Skeletal muscle satellite cell (primary cell): Measurements from ENCODE around the gene AUTS2.

Source experiments
- H3K27me3 ChIP-seq: 2 replicates; pipeline ENCODE4 v1.7.0; 2013; ENCODE audit warnings: low read length; ENCODE audit not compliant: control insufficient read depth, insufficient read depth
- H3K36me3 ChIP-seq: 2 replicates; pipeline ENCODE4 v1.7.0; 2013; ENCODE audit warnings: mild to moderate bottlenecking, control low read depth, low read length; ENCODE audit not compliant: insufficient read depth
- H3K4me1 ChIP-seq: 2 replicates; pipeline ENCODE4 v1.7.0; 2013; ENCODE audit warnings: low read length; ENCODE audit not compliant: control insufficient read depth, insufficient read depth
- H3K4me2 ChIP-seq: 2 replicates; pipeline ENCODE4 v1.7.0; 2013; ENCODE audit warnings: mild to moderate bottlenecking, low read length
- H3K4me3 ChIP-seq: 2 replicates; pipeline ENCODE4 v1.7.0; 2013; ENCODE audit warnings: low read length
- H3K9ac ChIP-seq: 2 replicates; pipeline ENCODE4 v1.7.0; 2013; ENCODE audit warnings: mild to moderate bottlenecking, low read depth, low read length, moderate library complexity
- H3K9me3 ChIP-seq: replicated peaks from 2 replicates; pipeline ENCODE4 v1.7.0; 2013; ENCODE audit warnings: mild to moderate bottlenecking, control low read depth, low read length

Gene AUTS2

GRCh38 chr7:70336536-70336935, 738.3 kb downstream of the AUTS2 start:
- no peak overlapping the region for H3K9ac ChIP-seq
- H3K27me3 ChIP-seq = no peaks in the 10 kb centered on the region
- H3K9me3 ChIP-seq = no peaks in the 10 kb centered on the region
- no peaks in the 10 kb centered on the region for H3K36me3 ChIP-seq
- H3K4me3 ChIP-seq = no peak overlapping the region
- H3K4me2 ChIP-seq = no peak overlapping the region
- no peaks in the 10 kb centered on the region for H3K4me1 ChIP-seq

GRCh38 chr7:70338015-70338414, 739.7 kb downstream of the AUTS2 start:
- no peaks in the 10 kb centered on the region for H3K4me1 ChIP-seq
- H3K27me3 ChIP-seq = no peaks in the 10 kb centered on the region
- H3K9me3 ChIP-seq = no peaks in the 10 kb centered on the region
- no peak overlapping the region for H3K4me2 ChIP-seq
- no peak overlapping the region for H3K9ac ChIP-seq
- no peaks in the 10 kb centered on the region for H3K36me3 ChIP-seq
- H3K4me3 ChIP-seq = no peak overlapping the region

- Histone ChIP-seq H3K4me3 (no peak overlapping the region), H3K4me1 (no peaks in the 10 kb centered on the region), H3K36me3 (no peaks in the 10 kb centered on the region), H3K4me2 (no peak overlapping the region), H3K27me3 (no peaks in the 10 kb centered on the region), H3K9me3 (no peaks in the 10 kb centered on the region), H3K9ac (no peak overlapping the region)
These were observed 742.0 kb downstream of the AUTS2 start for GRCh38 chr7:70340236-70340635.

- no peaks in the 10 kb centered on the region for H3K27me3 ChIP-seq
- no peaks in the 10 kb centered on the region for H3K36me3 ChIP-seq
- H3K9ac ChIP-seq = no peak overlapping the region
- H3K9me3 ChIP-seq = no peaks in the 10 kb centered on the region
- H3K4me2 ChIP-seq = no peak overlapping the region
- no peaks in the 10 kb centered on the region for H3K4me1 ChIP-seq
- no peak overlapping the region for H3K4me3 ChIP-seq
These were observed 743.2 kb downstream of the AUTS2 start for GRCh38 chr7:70341446-70341845.

GRCh38 chr7:70343519-70343918, 745.2 kb downstream of the AUTS2 start:
- Histone ChIP-seq H3K36me3 (no peaks in the 10 kb centered on the region), H3K4me3 (no peak overlapping the region)

GRCh38 chr7:70344726-70345125, 746.5 kb downstream of the AUTS2 start:
- no peaks in the 10 kb centered on the region for H3K4me1 ChIP-seq
- no peak overlapping the region for H3K9ac ChIP-seq
- no peak overlapping the region for H3K4me3 ChIP-seq
- H3K9me3 ChIP-seq = no peaks in the 10 kb centered on the region
- H3K36me3 ChIP-seq = no peaks in the 10 kb centered on the region
- no peak overlapping the region for H3K4me2 ChIP-seq
- no peaks in the 10 kb centered on the region for H3K27me3 ChIP-seq

More at GRCh38 chr7:70343519-70343918, 745.2 kb downstream of the AUTS2 start:
- Histone ChIP-seq H3K27me3 (no peaks in the 10 kb centered on the region), H3K9ac (no peak overlapping the region), H3K4me2 (no peak overlapping the region), H3K9me3 (no peaks in the 10 kb centered on the region), H3K4me1 (no peaks in the 10 kb centered on the region)

GRCh38 chr7:70346844-70347462, 748.7 kb downstream of the AUTS2 start:
- Histone ChIP-seq H3K27me3 (no peaks in the 10 kb centered on the region), H3K9ac (no peak overlapping the region), H3K4me1 (no peaks in the 10 kb centered on the region), H3K9me3 (no peaks in the 10 kb centered on the region), H3K4me3 (no peak overlapping the region), H3K36me3 (no peaks in the 10 kb centered on the region), H3K4me2 (no peak overlapping the region)

GRCh38 chr7:70347463-70348254, 749.4 kb downstream of the AUTS2 start:
- H3K9me3 ChIP-seq = no peaks in the 10 kb centered on the region
- H3K4me3 ChIP-seq = no peak overlapping the region
- no peaks in the 10 kb centered on the region for H3K4me1 ChIP-seq

GRCh38 chr7:70349031-70349430, 750.8 kb downstream of the AUTS2 start:
- Histone ChIP-seq H3K4me3 (no peak overlapping the region), H3K27me3 (no peaks in the 10 kb centered on the region), H3K4me2 (no peak overlapping the region), H3K9ac (no peak overlapping the region), H3K9me3 (no peaks in the 10 kb centered on the region), H3K36me3 (no peaks in the 10 kb centered on the region), H3K4me1 (no peaks in the 10 kb centered on the region)

More at GRCh38 chr7:70347463-70348254, 749.4 kb downstream of the AUTS2 start:
- Histone ChIP-seq H3K27me3 (no peaks in the 10 kb centered on the region), H3K36me3 (no peaks in the 10 kb centered on the region), H3K4me2 (no peak overlapping the region), H3K9ac (no peak overlapping the region)

- Histone ChIP-seq H3K4me2 (no peak overlapping the region), H3K36me3 (no peaks in the 10 kb centered on the region), H3K4me1 (no peaks in the 10 kb centered on the region), H3K4me3 (no peak overlapping the region), H3K9ac (no peak overlapping the region), H3K27me3 (no peaks in the 10 kb centered on the region), H3K9me3 (no peaks in the 10 kb centered on the region)
These were observed 751.5 kb downstream of the AUTS2 start for GRCh38 chr7:70349819-70350218.

GRCh38 chr7:70352088-70352487, 753.8 kb downstream of the AUTS2 start:
- no peak overlapping the region for H3K4me2 ChIP-seq
- H3K9ac ChIP-seq = no peak overlapping the region
- no peak overlapping the region for H3K4me3 ChIP-seq
- no peaks in the 10 kb centered on the region for H3K27me3 ChIP-seq
- no peaks in the 10 kb centered on the region for H3K4me1 ChIP-seq
- no peaks in the 10 kb centered on the region for H3K36me3 ChIP-seq
- H3K9me3 ChIP-seq = no peaks in the 10 kb centered on the region

GRCh38 chr7:70352906-70353305, 754.6 kb downstream of the AUTS2 start:
- H3K9me3 ChIP-seq = no peaks in the 10 kb centered on the region
- no peak overlapping the region for H3K9ac ChIP-seq
- no peaks in the 10 kb centered on the region for H3K4me1 ChIP-seq
- no peak overlapping the region for H3K4me2 ChIP-seq
- no peaks in the 10 kb centered on the region for H3K27me3 ChIP-seq
- H3K4me3 ChIP-seq = no peak overlapping the region
- no peaks in the 10 kb centered on the region for H3K36me3 ChIP-seq
